ENCODE measurements around the gene ARL14EPL. TPM values are rescaled to one million over a fixed set of nuclear protein-coding genes. Genes with fewer than 3 reads are reported as not detected.

Gene ARL14EPL
- polyA plus RNA-seq, 1 donor, result not detected

Other genes starting within 250 kb of the ARL14EPL start
- 15.6 TPM for gene CDO1, start 215.8 kb upstream of the ARL14EPL start, polyA plus RNA-seq (ENCODE audit: insufficient read length)
- gene ATG12, start 190.9 kb upstream of the ARL14EPL start, polyA plus RNA-seq (ENCODE audit: insufficient read length), result 60.1 TPM
- 85.6 TPM for gene AP3S1, start 190.5 kb upstream of the ARL14EPL start, polyA plus RNA-seq (ENCODE audit: insufficient read length)
- gene LVRN, start 70.0 kb upstream of the ARL14EPL start, polyA plus RNA-seq (ENCODE audit: insufficient read length), result 3.3 TPM
- 27.0 TPM for gene COMMD10, start 52.6 kb downstream of the ARL14EPL start, polyA plus RNA-seq (ENCODE audit: insufficient read length)

All from forelimb muscle (tissue), 1 donor.